HEK293 (cell line): Measurements from ENCODE around the gene MYADML2.

Experiments used
- CTCF ChIA-PET: fragments of 350-600 bp; formaldehyde crosslinking; extraction: SDS; loops from one replicate; lab custom pipeline; 2021; ENCODE audit warnings: antibody characterized with exemption; lab: Yijun Ruan, JAX
- POLR2A ChIA-PET: fragments of 300-600 bp; formaldehyde crosslinking; extraction: SDS; loops from one replicate; lab custom pipeline; 2020; ENCODE audit warnings: antibody characterized with exemption, inconsistent platforms; lab: Yijun Ruan, JAX
- H3K27ac ChIP-seq: fragments of 200-500 bp; sonication (Bioruptor generic); 2 replicates; pipeline ENCODE4 v1.5.1; 2014; ENCODE audit warnings: low read depth, low read length, control low read depth, inconsistent platforms; ENCODE audit errors: extremely low read depth
- H3K36me3 ChIP-seq, 2 experiments: fragments of 200-500 bp in 1 of 2; sonication (Bioruptor generic) in 1 of 2; 1 replicate in 1 of 2; 2 replicates in 1 of 2; pipeline ENCODE4 v1.5.1; 2014 to 2017; ENCODE audit warnings: inconsistent platforms in 2 of 2, low read length in 2 of 2; ENCODE audit not compliant: control insufficient read depth in 2 of 2, insufficient read depth in 1 of 2
- H3K4me1 ChIP-seq: fragments of 200-500 bp; sonication (Bioruptor generic); 2 replicates; pipeline ENCODE4 v1.5.1; 2014; ENCODE audit warnings: mild to moderate bottlenecking, low read length, inconsistent platforms; ENCODE audit not compliant: control insufficient read depth, insufficient read depth
- H3K4me3 ChIP-seq: 2 replicates; pipeline ENCODE4 v1.5.1; 2011; ENCODE audit warnings: low read depth, mild to moderate bottlenecking, control low read depth, low read length, moderate library complexity
- H3K9me3 ChIP-seq: fragments of 200-500 bp; sonication (Bioruptor generic); 2 replicates; pipeline ENCODE4 v1.5.1; 2014; ENCODE audit warnings: low read depth, low read length, inconsistent platforms; ENCODE audit not compliant: control insufficient read depth, insufficient read depth
- EGR2 ChIP-seq: fragments of 450-650 bp; formaldehyde crosslinking; IDR thresholded peaks from 2 replicates; pipeline ENCODE4 v1.5.1; 2016; ENCODE audit warnings: low read depth, missing biosample characterization, missing genetic modification characterization
- FEZF1 ChIP-seq: fragments of 450-650 bp; formaldehyde crosslinking; IDR thresholded peaks from 2 replicates; pipeline ENCODE4 v1.5.1; 2016; ENCODE audit warnings: missing biosample characterization, missing genetic modification characterization
- GLIS1 ChIP-seq: fragments of 450-650 bp; formaldehyde crosslinking; IDR thresholded peaks from 2 replicates; pipeline ENCODE4 v1.5.1; 2016; ENCODE audit warnings: missing biosample characterization, missing genetic modification characterization
- INSM2 ChIP-seq: fragments of 450-650 bp; formaldehyde crosslinking; IDR thresholded peaks from 2 replicates; pipeline ENCODE4 v1.5.1; 2016; ENCODE audit warnings: missing biosample characterization, missing genetic modification characterization
- KLF16 ChIP-seq: fragments of 450-650 bp; formaldehyde crosslinking; IDR thresholded peaks from 2 replicates; pipeline ENCODE4 v1.5.1; 2017; ENCODE audit warnings: missing biosample characterization, missing genetic modification characterization
- MYNN ChIP-seq: fragments of 450-650 bp; formaldehyde crosslinking; IDR thresholded peaks from 2 replicates; pipeline ENCODE4 v1.5.1; 2016; ENCODE audit warnings: missing biosample characterization, missing genetic modification characterization, borderline replicate concordance
- OVOL3 ChIP-seq: fragments of 450-650 bp; formaldehyde crosslinking; IDR thresholded peaks from 2 replicates; pipeline ENCODE4 v1.5.1; 2016; ENCODE audit warnings: missing biosample characterization, missing genetic modification characterization
- SP2 ChIP-seq: fragments of 450-650 bp; formaldehyde crosslinking; IDR thresholded peaks from 2 replicates; pipeline ENCODE4 v1.5.1; 2016; ENCODE audit warnings: missing biosample characterization, missing genetic modification characterization
- SP3 ChIP-seq: fragments of 450-650 bp; formaldehyde crosslinking; IDR thresholded peaks from 2 replicates; pipeline ENCODE4 v1.5.1; 2016; ENCODE audit warnings: missing biosample characterization, missing genetic modification characterization
- TRIM28 ChIP-seq: IDR thresholded peaks from 2 replicates; pipeline ENCODE4 v1.6.1; 2011; ENCODE audit warnings: low read length, control low read depth, borderline replicate concordance
- YY2 ChIP-seq: fragments of 450-650 bp; formaldehyde crosslinking; IDR thresholded peaks from 2 replicates; pipeline ENCODE4 v1.5.1; 2016; ENCODE audit warnings: missing biosample characterization, missing genetic modification characterization
- ZBTB21 ChIP-seq: fragments of 450-650 bp; formaldehyde crosslinking; IDR thresholded peaks from 2 replicates; pipeline ENCODE4 v1.5.1; 2017; ENCODE audit warnings: missing biosample characterization, missing genetic modification characterization
- ZBTB26 ChIP-seq: fragments of 450-650 bp; formaldehyde crosslinking; optimal IDR thresholded peaks from 2 replicates; pipeline ENCODE3; 2016; ENCODE audit warnings: missing biosample characterization, mild to moderate bottlenecking, missing genetic modification characterization
- ZFHX2 ChIP-seq: fragments of 450-650 bp; formaldehyde crosslinking; conservative IDR thresholded peaks from 2 replicates; pipeline ENCODE4 v1.5.1; 2016; ENCODE audit warnings: missing biosample characterization, missing genetic modification characterization
- ZFP3 ChIP-seq: fragments of 450-650 bp; formaldehyde crosslinking; IDR thresholded peaks from 2 replicates; pipeline ENCODE4 v1.5.1; 2016; ENCODE audit warnings: low read depth, missing biosample characterization, missing genetic modification characterization
- ZNF10 ChIP-seq: fragments of 450-650 bp; formaldehyde crosslinking; IDR thresholded peaks from 2 replicates; pipeline ENCODE4 v1.5.1; 2017; ENCODE audit warnings: missing biosample characterization, missing genetic modification characterization
- ZNF112 ChIP-seq: fragments of 450-650 bp; formaldehyde crosslinking; IDR thresholded peaks from 2 replicates; pipeline ENCODE4 v1.5.0; 2017; ENCODE audit warnings: missing biosample characterization, missing genetic modification characterization
- ZNF174 ChIP-seq: fragments of 450-650 bp; formaldehyde crosslinking; IDR thresholded peaks from 2 replicates; pipeline ENCODE4 v1.5.0; 2017; ENCODE audit warnings: missing biosample characterization, mild to moderate bottlenecking, missing genetic modification characterization
- ZNF18 ChIP-seq: fragments of 450-650 bp; formaldehyde crosslinking; IDR thresholded peaks from 2 replicates; pipeline ENCODE4 v1.5.1; 2016; ENCODE audit warnings: missing biosample characterization, missing genetic modification characterization
- ZNF354C ChIP-seq: fragments of 450-650 bp; formaldehyde crosslinking; IDR thresholded peaks from 2 replicates; pipeline ENCODE4 v1.5.1; 2016; ENCODE audit warnings: missing biosample characterization, missing genetic modification characterization, low read depth, borderline replicate concordance
- ZNF510 ChIP-seq: fragments of 450-650 bp; formaldehyde crosslinking; IDR thresholded peaks from 2 replicates; pipeline ENCODE4 v1.5.1; 2018; ENCODE audit warnings: mild to moderate bottlenecking, missing genetic modification characterization, missing biosample characterization; ENCODE audit not compliant: insufficient replicate concordance
- ZNF561 ChIP-seq: fragments of 450-650 bp; IDR thresholded peaks from 2 replicates; pipeline ENCODE4 v1.5.1; 2018; ENCODE audit warnings: missing biosample characterization, missing genetic modification characterization, borderline replicate concordance
- ZSCAN16 ChIP-seq: fragments of 450-650 bp; formaldehyde crosslinking; IDR thresholded peaks from 2 replicates; pipeline ENCODE4 v1.5.1; 2016; ENCODE audit warnings: missing biosample characterization, missing genetic modification characterization

Gene MYADML2

GRCh38 chr17:81932333-81932983 is 14.6 kb downstream of the MYADML2 start:
- H3K4me3 ChIP-seq: no peak overlapping the region
- no peaks in the 10 kb centered on the region for H3K9me3 ChIP-seq
- no peaks in the 10 kb centered on the region; the same call in 1 of the 2 replicates for H3K4me1 ChIP-seq
- H3K36me3 ChIP-seq: peaks cover 0 to 13% of the 10 kb centered on the region in 2 experiments; a peak in 1 of 3 replicates
- H3K27ac ChIP-seq: no peak overlapping the region
- ChIA-PET POLR2A (interaction anchor here (1.5 kb wide), 1 partner anchor 89 kb away, joined by 4 read pairs; no protein-coding TSS in a partner anchor), CTCF (interaction anchor here (1.2 kb wide), 1 partner anchor 87 kb away, joined by 3 read pairs; no protein-coding TSS in a partner anchor)
- TF ChIP-seq ZNF10 (tag by site-specific recombination) (peak; percentile 100), SP2 (tag by site-specific recombination) (0 out of 2 replicates have a peak, but pooled peaks have one; percentile 9), EGR2 (tag by site-specific recombination) (peak; percentile 91), YY2 (no peak), GLIS1 (tag by site-specific recombination) (peak; percentile 32), ZFHX2 (peak; percentile 95), SP3 (tag by site-specific recombination) (no peak)

GRCh38 chr17:81931557-81932332 is 15.3 kb downstream of the MYADML2 start:
- Histone ChIP-seq H3K9me3 (no peaks in the 10 kb centered on the region), H3K36me3 (peaks cover 0 to 13% of the 10 kb centered on the region in 2 experiments; a peak in 1 of 3 replicates), H3K4me1 (no peaks in the 10 kb centered on the region; the same call in 1 of the 2 replicates)
- POLR2A ChIA-PET: interaction anchor here (0.6 to 1.5 kb wide), 2 partner anchors 19 to 90 kb away, joined by 4 to 5 read pairs; no protein-coding TSS in a partner anchor
- TF ChIP-seq ZBTB26 (tag by site-specific recombination) (no peak), YY2 (no peak), ZNF510 (tag by site-specific recombination) (no peak), ZNF354C (no peak), ZFP3 (tag by site-specific recombination) (no peak), OVOL3 (tag by site-specific recombination) (no peak), ZNF18 (no peak), TRIM28 (no peak), INSM2 (tag by site-specific recombination) (no peak), ZNF174 (tag by site-specific recombination) (no peak), FEZF1 (no peak), MYNN (no peak), ZSCAN16 (tag by site-specific recombination) (no peak), ZNF561 (tag by site-specific recombination) (no peak), ZBTB21 (tag by site-specific recombination) (no peak), KLF16 (tag by site-specific recombination) (no peak), ZNF112 (tag by site-specific recombination) (no peak)
- TF ChIP-seq, all 188 proteins: peak for 0
- CTCF ChIA-PET: interaction anchor here (0.6 to 1.2 kb wide), 3 partner anchors 28 to 90 kb away, joined by 3 to 4 read pairs (median 4); no protein-coding TSS in a partner anchor
- H3K27ac ChIP-seq: no peak overlapping the region
- H3K4me3 ChIP-seq: no peak overlapping the region
